GM23338 (cell line): ENCODE results near the gene SLC19A2.

Experiments
- CREB1 ChIP-seq: fragments of 250-450 bp; sonication (Bioruptor Pico); IDR thresholded peaks from 2 replicates; pipeline ENCODE4 v1.5.0; 2020; ENCODE audit warnings: low read depth, mild to moderate bottlenecking, moderate library complexity
- CTCF ChIP-seq, 2 experiments: fragments of 200-600 bp in 1 of 2; sonication (generic) in 1 of 2; conservative IDR thresholded peaks; 2 replicates each; pipeline versions ENCODE4 v1.5.1 to v1.6.1; 2016 to 2017; ENCODE audit warnings: antibody characterized with exemption in 2 of 2, low read depth in 2 of 2, mild to moderate bottlenecking in 2 of 2, moderate library complexity in 1 of 2
- ETS1 ChIP-seq: IDR thresholded peaks from 2 replicates; pipeline ENCODE4 v1.6.1; 2016; ENCODE audit warnings: antibody characterized with exemption
- EZH2 ChIP-seq: fragments of 200-600 bp; sonication (generic); IDR thresholded peaks from one replicate; pipeline ENCODE4 v1.8.0; 2017; ENCODE audit warnings: antibody characterized with exemption, mild to moderate bottlenecking, low read depth; ENCODE audit not compliant: unreplicated experiment
- EZH2phosphoT487 ChIP-seq: fragments of 200-600 bp; sonication (generic); IDR thresholded peaks from one replicate; pipeline ENCODE4 v1.8.1; 2018; ENCODE audit warnings: antibody characterized with exemption; ENCODE audit not compliant: unreplicated experiment
- JUNB ChIP-seq: IDR thresholded peaks from one replicate; pipeline ENCODE4 v1.6.1; 2016; ENCODE audit warnings: antibody characterized with exemption; ENCODE audit not compliant: unreplicated experiment
- NANOG ChIP-seq: IDR thresholded peaks from 2 replicates; pipeline ENCODE4 v1.6.1; 2016; ENCODE audit warnings: antibody characterized with exemption, borderline replicate concordance
- POLR2AphosphoS5 ChIP-seq: IDR thresholded peaks from 2 replicates; pipeline ENCODE4 v1.6.1; 2016; ENCODE audit warnings: antibody characterized with exemption, low read depth
- REST ChIP-seq: IDR thresholded peaks from one replicate; pipeline ENCODE4 v1.6.1; 2018; ENCODE audit warnings: antibody characterized with exemption; ENCODE audit not compliant: unreplicated experiment
- STAT1 ChIP-seq: IDR thresholded peaks from one replicate; pipeline ENCODE4 v1.6.1; 2016; ENCODE audit warnings: antibody characterized with exemption; ENCODE audit not compliant: unreplicated experiment
- ZNF114 ChIP-seq: fragments of 250-450 bp; sonication (Bioruptor Pico); IDR thresholded peaks from 2 replicates; pipeline ENCODE4 v1.5.0; 2020; ENCODE audit warnings: mild to moderate bottlenecking, moderate library complexity
- ZNF331 ChIP-seq: fragments of 250-450 bp; sonication (Bioruptor Pico); IDR thresholded peaks from 2 replicates; pipeline ENCODE4 v1.5.0; 2020; ENCODE audit warnings: low read depth, mild to moderate bottlenecking, moderate library complexity

- TF ChIP-seq CTCF (conservative IDR thresholded peaks at IDR 0.05; ENCODE audit: low read depth in 2 of 2) (no peak), CREB1 (no peak), EZH2 (no peak), REST (no peak), ZNF331 (no peak), EZH2phosphoT487 (no peak), POLR2AphosphoS5 (no peak), ZNF114 (CRISPR knock-in tag) (no peak), ETS1 (no peak), NANOG (no peak), JUNB (no peak), STAT1 (no peak)
Measured at GRCh38 chr1:169521226-169521625, 35.5 kb upstream of the SLC19A2 start.
